HUDEP-2 (cell line): ENCODE measurements around the gene TLR4.

Experiments used
- DNase-seq, 76 experiments: peaks; one replicate each; lab custom pipeline; 2025; ENCODE audit not compliant: unreplicated experiment in 76 of 76; lab: John Stamatoyannopoulos, UW

Gene TLR4

GRCh38 chr9:117742131-117742530 is 37.9 kb downstream of the TLR4 start:
- no peak for DNase-seq

GRCh38 chr9:117744369-117744768 is 40.2 kb downstream of the TLR4 start:
- no peak for DNase-seq

GRCh38 chr9:117744856-117745389 is 40.7 kb downstream of the TLR4 start:
- DNase-seq = no peak

GRCh38 chr9:117745598-117745997 is 41.4 kb downstream of the TLR4 start:
- DNase-seq = no peak

GRCh38 chr9:117746263-117746662 is 42.1 kb downstream of the TLR4 start:
- DNase-seq = no peak

- DNase-seq = no peak
Measured at GRCh38 chr9:117747386-117747970, 43.3 kb downstream of the TLR4 start.

- DNase-seq = no peak
Measured at GRCh38 chr9:117750401-117750800, 46.2 kb downstream of the TLR4 start.

- DNase-seq = no peak
Measured at GRCh38 chr9:117752894-117753293, 48.7 kb downstream of the TLR4 start.

- no peak for DNase-seq
Measured at GRCh38 chr9:117757561-117758190, 53.5 kb downstream of the TLR4 start.

- DNase-seq = no peak
Measured at GRCh38 chr9:117763314-117763713, 59.1 kb downstream of the TLR4 start.

- DNase-seq = no peak
Measured at GRCh38 chr9:117768750-117769395, 64.7 kb downstream of the TLR4 start.

GRCh38 chr9:117771136-117771535 is 66.9 kb downstream of the TLR4 start:
- DNase-seq = no peak

- no peak for DNase-seq
Measured at GRCh38 chr9:117772960-117773359, 68.8 kb downstream of the TLR4 start.
